Measurements from ENCODE around the gene G2E3. TPM values are rescaled to one million over a fixed set of nuclear protein-coding genes. Genes with fewer than 3 reads are reported as not detected.

G2E3 gene
- 12.5 to 17.5 TPM (median 15.5 TPM) in 5 replicates for total RNA-seq (2022; extraction: Qiagen RNA extraction; ENCODE audit: low read depth)

GRCh38 chr14:30558675-30559555, at the start of gene G2E3:
G2E3 (plus strand) TSS chr14:30559158; CDS start chr14:30581080, 21,922 bp downstream.

GRCh38 chr14:30621940-30622830, 63.2 kb downstream of the G2E3 start, which contains the start of gene SCFD1:
SCFD1 (plus strand) TSS chr14:30622319; CDS start chr14:30622339, 20 bp downstream.

Other genes with a start within 250 kb of the G2E3 start
- gene SCFD1, start 63.2 kb downstream of the G2E3 start, total RNA-seq (2022; extraction: Qiagen RNA extraction; ENCODE audit: low read depth) = 36.5 to 47.8 TPM (median 36.9 TPM) in 5 replicates

All from A549 treated with CpdA at 1 μM for 4 hours (cell line).